GM10266 (cell line): Measurements from ENCODE around the gene EME2.

Experiments
- DNase-seq: peaks from one replicate; pipeline ENCODE4 v3.0.0; 2012; ENCODE audit errors: extremely low spot score
- TF ChIP-seq, protein P1 (sequence below): IDR thresholded peaks from 2 replicates; pipeline ENCODE4 v1.5.1; 2012; ENCODE audit warnings: mild to moderate bottlenecking, low read depth; ENCODE audit not compliant: control insufficient read depth, insufficient read depth; ENCODE audit errors: missing control alignments

EME2 gene

DNA sequence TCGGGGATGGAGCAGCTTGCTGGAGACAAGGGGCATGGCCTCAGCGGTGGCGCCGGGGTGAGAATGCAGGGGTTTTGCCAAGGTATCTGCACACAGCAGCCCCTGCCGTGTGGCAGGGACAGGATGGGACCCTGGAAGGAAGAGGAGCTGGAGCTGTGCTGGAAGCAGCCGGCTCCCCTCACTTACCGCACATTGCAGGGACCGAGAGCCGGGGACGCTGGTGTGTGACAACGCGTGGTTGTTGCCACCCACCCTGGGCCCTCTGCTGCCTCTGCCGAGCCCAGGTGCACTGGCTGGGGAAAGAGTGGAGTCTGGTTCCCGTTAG lies 13.2 kb downstream of the EME2 start:
- TF ChIP-seq, protein P1, sequence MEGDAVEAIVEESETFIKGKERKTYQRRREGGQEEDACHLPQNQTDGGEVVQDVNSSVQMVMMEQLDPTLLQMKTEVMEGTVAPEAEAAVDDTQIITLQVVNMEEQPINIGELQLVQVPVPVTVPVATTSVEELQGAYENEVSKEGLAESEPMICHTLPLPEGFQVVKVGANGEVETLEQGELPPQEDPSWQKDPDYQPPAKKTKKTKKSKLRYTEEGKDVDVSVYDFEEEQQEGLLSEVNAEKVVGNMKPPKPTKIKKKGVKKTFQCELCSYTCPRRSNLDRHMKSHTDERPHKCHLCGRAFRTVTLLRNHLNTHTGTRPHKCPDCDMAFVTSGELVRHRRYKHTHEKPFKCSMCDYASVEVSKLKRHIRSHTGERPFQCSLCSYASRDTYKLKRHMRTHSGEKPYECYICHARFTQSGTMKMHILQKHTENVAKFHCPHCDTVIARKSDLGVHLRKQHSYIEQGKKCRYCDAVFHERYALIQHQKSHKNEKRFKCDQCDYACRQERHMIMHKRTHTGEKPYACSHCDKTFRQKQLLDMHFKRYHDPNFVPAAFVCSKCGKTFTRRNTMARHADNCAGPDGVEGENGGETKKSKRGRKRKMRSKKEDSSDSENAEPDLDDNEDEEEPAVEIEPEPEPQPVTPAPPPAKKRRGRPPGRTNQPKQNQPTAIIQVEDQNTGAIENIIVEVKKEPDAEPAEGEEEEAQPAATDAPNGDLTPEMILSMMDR = no peak
- DNase-seq = no peak

DNA sequence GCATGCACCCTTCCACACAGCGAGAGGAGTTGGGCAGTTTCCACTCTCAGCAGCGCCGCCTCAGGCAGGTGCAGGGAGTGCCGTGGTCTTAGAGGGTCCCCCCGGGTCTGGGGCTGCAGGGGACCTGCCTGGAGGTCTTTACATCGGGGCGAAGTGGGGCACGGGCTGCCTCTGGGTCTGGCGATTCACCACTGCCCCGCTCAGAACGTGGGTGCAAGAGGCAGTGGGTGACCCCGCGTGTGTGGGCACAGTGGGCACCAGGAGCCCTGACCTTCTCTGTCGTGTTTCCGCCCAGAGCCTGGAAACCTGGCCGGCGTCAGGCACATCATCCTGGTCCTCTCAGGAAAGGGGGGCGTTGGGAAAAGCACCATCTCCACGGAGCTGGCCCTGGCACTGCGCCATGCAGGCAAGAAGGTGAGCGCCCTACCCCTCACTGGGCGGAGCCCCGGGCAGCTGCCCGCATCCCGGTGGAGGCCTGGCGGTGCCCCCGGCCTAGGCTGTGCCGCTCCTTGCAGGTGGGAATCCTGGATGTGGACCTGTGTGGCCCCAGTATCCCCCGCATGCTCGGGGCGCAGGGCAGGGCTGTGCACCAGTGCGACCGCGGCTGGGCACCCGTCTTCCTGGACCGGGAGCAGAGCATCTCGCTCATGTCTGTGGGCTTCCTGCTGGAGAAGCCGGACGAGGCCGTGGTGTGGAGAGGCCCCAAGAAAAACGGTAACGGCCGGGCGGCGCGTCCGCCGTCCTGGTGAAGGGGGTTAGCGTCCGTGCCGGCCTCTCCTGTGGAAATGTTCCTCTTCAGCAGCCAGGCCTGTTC lies 13.8 kb downstream of the EME2 start:
- DNase-seq = no peak
- TF ChIP-seq, protein P1 = no peak

DNA sequence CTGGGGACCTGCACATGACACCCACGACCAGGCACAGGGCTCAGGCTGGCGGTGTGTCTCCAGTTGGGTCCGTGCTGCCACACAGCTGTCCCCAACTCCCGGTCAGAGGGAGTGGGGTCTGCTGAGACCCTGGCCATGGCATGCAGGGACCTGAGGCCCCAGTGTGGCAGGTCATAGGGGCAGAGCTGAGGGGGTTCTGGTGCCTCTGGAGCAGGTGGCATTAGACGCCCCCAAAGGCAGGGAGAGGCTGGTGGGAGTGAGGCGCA lies 14.4 kb downstream of the EME2 start:
- TF ChIP-seq, protein P1 = no peak
- no peak for DNase-seq

DNA sequence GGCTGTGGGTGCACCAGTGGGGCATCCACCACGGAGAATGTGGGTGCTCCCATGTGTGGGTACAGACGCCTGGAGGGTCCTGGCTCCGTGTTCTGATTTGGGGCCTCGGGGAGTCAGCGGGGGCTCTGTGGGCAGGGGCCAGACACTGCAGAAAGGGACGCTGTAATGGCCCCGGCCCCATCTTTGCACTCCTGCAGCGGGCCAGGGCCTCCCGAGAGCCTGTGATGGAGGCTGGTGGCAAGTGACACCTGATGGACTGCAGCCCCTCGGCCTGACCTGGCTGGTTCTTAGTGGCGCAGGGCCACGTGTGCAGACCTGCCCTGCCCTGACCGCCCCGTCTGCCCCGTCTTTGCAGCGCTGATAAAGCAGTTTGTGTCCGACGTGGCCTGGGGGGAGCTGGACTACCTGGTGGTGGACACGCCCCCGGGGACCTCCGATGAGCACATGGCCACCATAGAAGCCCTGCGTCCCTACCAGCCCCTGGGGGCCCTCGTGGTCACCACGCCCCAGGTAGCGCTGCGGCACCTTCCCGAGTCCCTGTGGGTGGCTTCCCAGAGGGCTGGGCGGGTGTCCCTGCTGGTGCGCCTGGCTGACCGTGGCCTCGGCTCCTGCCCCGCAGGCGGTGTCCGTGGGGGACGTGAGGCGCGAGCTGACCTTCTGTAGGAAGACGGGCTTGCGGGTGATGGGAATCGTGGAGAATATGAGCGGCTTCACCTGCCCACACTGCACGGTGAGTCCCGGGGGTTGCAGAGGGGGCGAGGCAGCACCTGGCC lies 14.9 kb downstream of the EME2 start:
- DNase-seq = no peak
- TF ChIP-seq, protein P1 = no peak

DNA sequence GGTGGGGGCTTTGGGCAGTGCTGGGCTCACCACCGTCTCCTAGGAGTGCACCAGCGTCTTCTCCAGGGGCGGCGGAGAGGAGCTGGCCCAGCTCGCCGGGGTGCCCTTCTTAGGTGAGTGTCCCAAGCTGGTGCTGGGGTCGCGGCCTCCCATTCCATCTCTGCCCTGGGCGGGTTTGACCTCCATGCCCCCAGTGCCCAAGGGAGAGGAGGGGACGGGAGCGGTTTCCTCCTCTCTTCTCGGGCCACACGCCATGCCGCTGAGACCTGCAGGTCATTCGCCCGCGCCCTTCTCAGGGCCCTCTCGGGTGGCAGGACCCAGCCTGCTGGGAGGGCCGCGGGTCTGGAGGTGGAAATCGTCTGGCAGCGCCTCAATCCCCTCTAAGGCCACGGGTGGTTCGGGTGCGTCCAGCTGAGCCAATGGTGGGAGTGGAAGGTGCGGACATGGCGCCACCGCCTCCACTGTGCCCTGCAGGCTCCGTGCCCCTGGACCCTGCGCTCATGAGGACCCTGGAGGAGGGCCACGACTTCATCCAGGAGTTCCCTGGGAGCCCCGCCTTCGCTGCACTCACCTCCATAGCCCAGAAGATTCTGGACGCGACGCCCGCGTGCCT lies 15.6 kb downstream of the EME2 start:
- no peak for DNase-seq
- TF ChIP-seq, protein P1 = no peak

DNA sequence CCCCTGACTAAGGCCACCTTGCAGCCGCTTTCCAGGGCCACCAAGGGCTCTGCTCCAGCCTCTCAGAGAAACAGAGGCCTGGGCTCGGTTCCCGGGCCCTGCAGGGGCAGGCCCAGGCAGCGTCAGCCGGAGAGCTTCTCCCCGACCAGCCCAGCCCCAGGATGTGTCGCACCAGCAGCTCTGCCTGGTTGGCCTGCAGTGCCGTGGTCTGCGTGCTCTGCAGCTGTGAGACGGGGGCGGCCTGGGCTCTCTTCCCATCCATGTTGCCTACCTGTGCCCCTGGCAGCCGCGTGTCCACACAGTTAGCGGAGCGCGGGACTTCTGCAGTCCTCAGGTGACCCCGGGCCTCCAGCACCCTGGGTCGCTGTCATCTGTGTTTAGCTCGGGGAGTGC lies 16.1 kb downstream of the EME2 start:
- DNase-seq = no peak
- TF ChIP-seq, protein P1 = no peak

DNA sequence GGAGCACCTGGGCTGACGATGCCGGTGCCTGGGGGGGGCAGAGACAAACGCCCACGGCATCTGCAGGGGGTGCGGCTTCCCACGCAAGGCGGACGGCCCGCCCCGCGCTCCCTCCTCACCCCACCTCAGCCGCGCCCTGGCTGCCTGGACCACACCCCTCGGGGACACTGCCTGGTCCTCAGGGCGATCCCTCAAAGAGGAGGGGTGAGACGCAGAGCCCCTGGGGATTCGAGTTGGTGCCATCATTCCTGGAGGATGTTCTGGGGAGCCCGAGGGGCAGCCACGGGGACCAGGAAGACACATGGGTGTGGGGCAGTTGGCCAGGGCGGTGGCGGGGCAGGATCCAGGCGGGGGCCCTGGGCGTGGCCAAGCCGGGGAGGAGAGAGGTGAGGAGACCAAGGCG lies 17.0 kb downstream of the EME2 start:
- no peak for DNase-seq
- TF ChIP-seq, protein P1 = no peak
